Measurements from ENCODE around the gene OGDHL.

GRCh38 chr10:49686651-49687050, 75.5 kb downstream of the OGDHL start:
- TF ChIP-seq, protein P1, sequence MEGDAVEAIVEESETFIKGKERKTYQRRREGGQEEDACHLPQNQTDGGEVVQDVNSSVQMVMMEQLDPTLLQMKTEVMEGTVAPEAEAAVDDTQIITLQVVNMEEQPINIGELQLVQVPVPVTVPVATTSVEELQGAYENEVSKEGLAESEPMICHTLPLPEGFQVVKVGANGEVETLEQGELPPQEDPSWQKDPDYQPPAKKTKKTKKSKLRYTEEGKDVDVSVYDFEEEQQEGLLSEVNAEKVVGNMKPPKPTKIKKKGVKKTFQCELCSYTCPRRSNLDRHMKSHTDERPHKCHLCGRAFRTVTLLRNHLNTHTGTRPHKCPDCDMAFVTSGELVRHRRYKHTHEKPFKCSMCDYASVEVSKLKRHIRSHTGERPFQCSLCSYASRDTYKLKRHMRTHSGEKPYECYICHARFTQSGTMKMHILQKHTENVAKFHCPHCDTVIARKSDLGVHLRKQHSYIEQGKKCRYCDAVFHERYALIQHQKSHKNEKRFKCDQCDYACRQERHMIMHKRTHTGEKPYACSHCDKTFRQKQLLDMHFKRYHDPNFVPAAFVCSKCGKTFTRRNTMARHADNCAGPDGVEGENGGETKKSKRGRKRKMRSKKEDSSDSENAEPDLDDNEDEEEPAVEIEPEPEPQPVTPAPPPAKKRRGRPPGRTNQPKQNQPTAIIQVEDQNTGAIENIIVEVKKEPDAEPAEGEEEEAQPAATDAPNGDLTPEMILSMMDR (IDR thresholded peaks at IDR 0.05; ENCODE audit: extremely low read depth in 1 of 2, insufficient read depth in 1 of 2, low read depth in 1 of 2, low read length in 2 of 2): no peak
- TF ChIP-seq POLR2A (IDR thresholded peaks at IDR 0.05; ENCODE audit: low read depth, low read length) (no peak), EZH2 (IDR thresholded peaks at IDR 0.05; ENCODE audit: borderline replicate concordance, low read depth, low read length, severe bottlenecking) (no peak), POLR2AphosphoS5 (IDR thresholded peaks at IDR 0.05; ENCODE audit: insufficient read depth, low read depth, low read length) (no peak)
- TF ChIP-seq, protein P2, sequence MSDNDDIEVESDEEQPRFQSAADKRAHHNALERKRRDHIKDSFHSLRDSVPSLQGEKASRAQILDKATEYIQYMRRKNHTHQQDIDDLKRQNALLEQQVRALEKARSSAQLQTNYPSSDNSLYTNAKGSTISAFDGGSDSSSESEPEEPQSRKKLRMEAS (IDR thresholded peaks at IDR 0.05; ENCODE audit: insufficient read depth, insufficient read length): no peak
